ENCODE measurements around the gene FCN2. TPM values are rescaled to one million over a fixed set of nuclear protein-coding genes. Genes with fewer than 3 reads are reported as not detected.

Gene FCN2
- total RNA-seq, 2 experiments from 2014 or later = not detected

DNA sequence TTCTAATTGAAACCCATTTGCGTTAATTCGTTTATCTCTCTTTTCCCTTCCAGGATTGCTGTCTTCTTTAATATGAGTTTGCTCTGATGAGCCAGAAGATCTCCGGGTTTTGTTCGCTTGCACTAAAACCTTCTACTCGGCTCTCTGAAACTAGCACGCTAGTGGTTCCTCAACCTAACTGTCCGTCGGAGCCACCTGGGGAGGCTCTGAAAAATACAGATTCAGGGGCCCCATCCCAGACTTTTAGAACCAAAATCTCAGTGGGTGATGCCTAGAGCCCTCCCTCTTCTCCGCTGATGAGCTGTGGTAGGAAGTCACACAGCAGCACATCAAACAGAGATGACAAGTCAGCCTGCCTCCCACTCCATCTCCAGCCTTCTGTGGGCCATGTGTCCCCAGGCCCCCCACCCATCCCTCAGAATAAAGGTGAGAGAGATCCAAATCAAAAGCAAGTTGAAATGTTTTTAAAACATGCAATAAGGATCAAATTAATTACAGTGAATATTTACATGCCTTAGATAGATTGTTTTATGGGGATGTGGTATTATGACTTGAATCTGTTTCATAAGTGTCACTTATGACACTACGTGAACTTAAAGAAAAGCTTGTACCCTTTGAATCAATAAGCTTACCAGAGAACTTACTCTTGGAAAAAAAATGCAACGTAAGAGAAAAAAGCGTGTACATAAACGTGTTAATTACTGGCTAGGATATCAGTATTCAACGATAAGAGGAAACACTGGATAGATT lies 16.4 kb downstream of the FCN2 start:
- Mint-ChIP-seq H3K4me3 (no peak overlapping the region), H3K36me3 (peaks cover 5% of the 10 kb centered on the region), H3K9me3 (peaks cover 10% of the 10 kb centered on the region), H3K4me1 (no peaks in the 10 kb centered on the region), H3K27me3 (peaks cover 12% of the 10 kb centered on the region), H3K27ac (no peak overlapping the region)
- no peak for DNase-seq

DNA sequence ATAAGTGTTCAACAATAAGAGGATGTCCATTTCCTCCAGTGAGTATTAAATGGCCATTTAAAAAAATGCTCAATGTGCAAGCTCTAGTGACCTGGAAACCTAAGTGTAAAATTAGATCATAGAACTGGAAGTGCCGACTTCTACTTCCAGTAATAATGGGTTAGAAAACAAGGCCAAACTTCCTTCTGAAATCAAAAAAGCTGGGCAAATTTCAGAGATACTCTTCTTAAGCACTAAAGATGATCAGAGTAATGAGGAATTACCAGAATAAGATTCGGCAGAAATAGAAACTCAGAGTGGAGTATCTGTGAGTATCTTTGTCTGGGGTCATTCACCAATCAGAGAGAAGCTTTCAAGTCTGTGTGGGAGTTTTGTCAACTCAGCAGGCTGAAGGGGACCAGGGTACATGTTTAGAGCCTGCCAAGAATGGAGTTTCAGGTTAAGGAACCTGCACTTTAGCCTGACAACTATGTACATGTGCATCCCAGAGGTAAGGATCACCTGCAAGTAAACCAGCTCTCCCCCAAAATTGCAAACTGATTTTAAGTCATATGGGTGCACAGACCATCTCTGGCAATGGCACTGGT lies 17.1 kb downstream of the FCN2 start:
- Mint-ChIP-seq H3K36me3 (peaks cover 5% of the 10 kb centered on the region), H3K4me1 (no peaks in the 10 kb centered on the region), H3K27me3 (peaks cover 13% of the 10 kb centered on the region), H3K27ac (no peak overlapping the region), H3K9me3 (peaks cover 10% of the 10 kb centered on the region), H3K4me3 (no peak overlapping the region)
- no peak for DNase-seq

DNA sequence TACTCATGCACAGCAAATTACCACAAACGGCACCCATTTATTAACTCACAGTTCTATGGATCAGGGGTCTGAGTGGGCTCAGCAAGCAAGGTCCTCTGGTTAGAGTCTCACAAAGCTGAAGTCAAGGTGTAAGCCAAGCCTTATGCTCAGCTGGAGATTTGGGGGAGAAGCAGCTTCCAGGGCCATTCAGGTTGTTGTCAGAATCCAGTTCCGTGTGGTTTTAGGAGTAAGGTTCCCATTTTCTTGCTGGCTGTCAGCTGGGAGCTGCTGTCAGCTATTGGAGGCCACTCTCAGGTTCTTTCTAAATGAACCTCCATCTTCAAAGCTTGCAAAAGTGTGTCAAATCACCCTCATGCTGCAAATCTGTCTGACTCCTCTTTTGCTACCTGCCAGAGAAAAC lies 17.7 kb downstream of the FCN2 start:
- no peak overlapping the region for H3K27ac Mint-ChIP-seq
- no peak for DNase-seq
- H3K4me1 Mint-ChIP-seq = no peaks in the 10 kb centered on the region
- peaks cover 5% of the 10 kb centered on the region for H3K36me3 Mint-ChIP-seq
- H3K27me3 Mint-ChIP-seq = peaks cover 12% of the 10 kb centered on the region
- peaks cover 10% of the 10 kb centered on the region for H3K9me3 Mint-ChIP-seq
- no peak overlapping the region for H3K4me3 Mint-ChIP-seq

DNA sequence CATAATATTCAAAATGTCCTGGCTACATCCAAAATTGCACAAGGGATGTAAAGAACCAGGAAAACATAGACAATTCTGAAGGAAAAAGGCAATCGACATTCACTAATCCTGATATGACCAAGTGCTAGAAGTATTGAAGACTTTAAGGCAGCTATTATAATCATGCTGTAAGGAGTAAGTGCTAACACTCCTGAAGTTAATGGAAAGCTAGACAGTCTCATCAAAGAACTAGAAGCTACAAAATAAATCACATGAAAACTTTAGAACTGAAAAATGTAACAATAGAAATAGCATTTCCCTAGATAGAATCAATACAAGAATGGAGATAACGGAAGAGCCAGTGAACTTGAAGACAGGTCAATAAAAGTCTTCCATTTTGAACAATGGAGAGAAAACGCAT lies 18.6 kb downstream of the FCN2 start:
- H3K27ac Mint-ChIP-seq = no peak overlapping the region
- H3K27me3 Mint-ChIP-seq = peaks cover 12% of the 10 kb centered on the region
- no peak overlapping the region for H3K4me3 Mint-ChIP-seq
- no peak for DNase-seq
- H3K9me3 Mint-ChIP-seq = peaks cover 10% of the 10 kb centered on the region
- H3K4me1 Mint-ChIP-seq = no peaks in the 10 kb centered on the region
- peaks cover 5% of the 10 kb centered on the region for H3K36me3 Mint-ChIP-seq

DNA sequence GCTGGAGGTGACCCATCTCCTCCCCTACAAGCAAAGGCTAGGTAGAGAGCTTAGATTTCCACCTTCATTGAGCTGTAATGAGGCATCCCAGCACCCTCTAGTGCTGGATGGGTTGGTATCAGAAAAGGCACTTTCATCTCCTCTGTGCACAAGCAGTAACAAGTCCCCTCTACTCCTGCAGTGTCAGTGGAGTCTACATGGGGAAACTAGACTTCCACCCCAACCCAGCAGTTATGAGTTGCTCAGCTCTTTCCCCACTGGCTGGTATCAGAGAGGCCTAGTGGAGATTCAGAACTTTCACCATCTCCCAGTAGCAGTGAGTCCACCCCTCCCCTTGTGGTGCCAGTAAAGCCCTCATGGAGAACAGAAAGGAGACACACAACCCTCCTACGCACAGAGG lies 19.2 kb downstream of the FCN2 start:
- H3K27ac Mint-ChIP-seq = no peak overlapping the region
- H3K27me3 Mint-ChIP-seq = peaks cover 12% of the 10 kb centered on the region
- H3K9me3 Mint-ChIP-seq = peaks cover 10% of the 10 kb centered on the region
- DNase-seq = no peak
- H3K4me3 Mint-ChIP-seq = no peak overlapping the region
- H3K36me3 Mint-ChIP-seq = peaks cover 5% of the 10 kb centered on the region
- H3K4me1 Mint-ChIP-seq = no peaks in the 10 kb centered on the region

DNA sequence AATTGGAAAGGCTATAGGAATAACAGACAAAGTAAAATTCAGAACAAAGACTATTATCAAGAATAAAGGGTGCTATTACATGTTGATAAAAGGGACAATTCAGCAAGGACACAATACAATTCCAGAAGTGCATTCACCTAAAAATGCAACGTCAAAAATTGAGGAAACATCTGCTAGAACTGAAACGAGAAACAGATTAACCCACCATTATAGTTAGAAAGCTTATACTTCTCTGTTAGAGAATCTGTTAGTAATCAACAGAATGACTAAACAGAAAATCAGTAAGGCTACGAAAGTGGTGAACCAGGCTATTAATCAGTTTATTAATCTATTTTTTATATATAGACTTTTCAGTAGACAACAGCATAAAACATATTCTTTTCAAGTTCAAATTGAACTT lies 22.3 kb downstream of the FCN2 start:
- Mint-ChIP-seq H3K4me3 (no peak overlapping the region), H3K27me3 (peaks cover 12% of the 10 kb centered on the region), H3K27ac (no peak overlapping the region), H3K36me3 (peaks cover 5% of the 10 kb centered on the region), H3K9me3 (peaks cover 10% of the 10 kb centered on the region), H3K4me1 (no peaks in the 10 kb centered on the region)
- DNase-seq = no peak

DNA sequence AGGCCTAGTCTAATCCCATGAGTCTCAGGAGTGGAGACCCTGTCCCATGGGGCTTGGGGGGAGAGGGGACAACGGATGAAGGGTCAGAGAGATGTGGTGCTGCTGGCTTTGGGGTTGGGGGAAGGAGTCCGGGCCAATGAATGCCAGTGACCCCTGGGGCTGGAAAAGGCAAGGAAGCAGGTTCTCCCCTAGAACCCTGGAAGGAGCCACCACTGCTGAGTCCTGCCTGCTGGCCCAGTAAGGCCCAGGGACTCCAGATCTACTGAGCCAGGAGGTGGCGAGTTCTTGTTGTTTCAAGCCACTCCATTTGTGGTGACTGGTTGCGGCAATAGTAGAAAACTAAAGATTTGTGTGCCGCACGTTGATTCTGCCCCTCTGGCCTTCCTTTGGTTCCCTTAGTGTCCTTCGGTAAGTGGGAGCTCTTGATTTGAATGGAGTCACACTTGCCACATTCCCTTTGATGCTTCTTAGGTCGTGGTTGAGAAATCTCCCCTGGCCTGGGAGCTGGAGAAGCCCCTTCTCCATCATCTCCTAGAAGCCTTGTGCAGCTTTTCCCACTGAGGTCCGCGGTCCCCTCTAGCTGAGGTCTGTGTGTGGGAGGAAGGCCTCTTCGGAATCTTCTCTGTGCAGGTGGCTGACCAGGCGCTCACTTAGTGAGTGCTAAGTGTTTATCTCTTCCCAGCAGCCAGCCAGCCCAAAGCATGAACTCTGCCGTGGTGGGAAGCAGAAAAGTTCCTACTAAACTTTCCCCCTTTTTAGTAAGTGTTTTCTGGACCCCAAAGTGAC lies 28.1 kb downstream of the FCN2 start:
- Mint-ChIP-seq H3K27me3 (peaks cover 23% of the 10 kb centered on the region), H3K4me3 (no peak overlapping the region), H3K27ac (no peak overlapping the region), H3K36me3 (no peaks in the 10 kb centered on the region), H3K4me1 (no peaks in the 10 kb centered on the region), H3K9me3 (no peaks in the 10 kb centered on the region)
- no peak for DNase-seq

DNA sequence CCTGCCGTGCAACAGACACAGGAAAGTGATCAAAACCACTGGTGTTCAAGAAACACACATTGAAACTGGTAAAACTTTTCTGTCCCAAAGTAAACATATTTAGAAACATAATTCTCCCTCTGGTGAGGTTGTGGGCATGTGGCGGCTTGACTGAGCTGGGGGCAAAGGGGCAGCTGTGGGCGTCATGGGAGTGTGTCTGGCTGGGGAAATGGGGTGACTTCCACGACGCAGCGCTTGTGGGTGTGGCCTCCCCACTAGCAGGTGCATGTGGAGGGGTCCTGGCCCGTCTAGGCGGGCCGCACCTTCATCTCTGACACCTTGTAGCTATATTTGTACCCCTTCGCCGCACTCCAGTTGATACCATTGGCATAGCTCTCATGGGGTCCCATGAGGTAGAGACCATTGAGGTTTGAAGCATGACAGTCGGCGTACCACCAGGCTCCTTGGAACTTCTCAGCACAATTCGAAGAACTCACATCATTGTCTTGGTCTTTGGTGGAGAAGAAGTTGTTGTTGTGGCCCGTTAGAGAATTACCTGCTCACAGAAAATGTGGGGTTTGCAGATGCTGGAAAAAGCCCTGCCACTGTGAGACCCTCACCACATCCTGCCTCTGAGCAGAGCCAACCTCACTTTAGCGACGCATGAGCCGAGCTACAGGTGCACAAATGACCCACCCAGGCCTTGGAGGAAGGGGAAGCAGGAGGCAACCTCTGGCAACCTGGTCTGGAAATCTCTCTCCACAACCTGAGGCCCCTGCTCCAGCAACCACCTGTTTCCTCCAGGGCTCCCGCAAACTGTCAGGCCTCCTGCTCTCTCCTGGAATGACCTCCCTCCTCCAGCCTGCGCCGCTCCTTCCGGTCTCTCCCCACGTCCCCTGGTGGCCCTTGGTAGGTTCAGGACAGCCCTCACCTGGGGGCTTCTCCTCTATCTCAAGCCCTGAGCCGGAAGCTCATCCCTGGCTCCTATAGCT lies 29.2 kb downstream of the FCN2 start:
- peaks cover 26% of the 10 kb centered on the region for H3K27me3 Mint-ChIP-seq
- H3K36me3 Mint-ChIP-seq = no peaks in the 10 kb centered on the region
- DNase-seq = no peak
- no peak overlapping the region for H3K27ac Mint-ChIP-seq
- H3K4me3 Mint-ChIP-seq = no peak overlapping the region
- no peaks in the 10 kb centered on the region for H3K4me1 Mint-ChIP-seq
- no peaks in the 10 kb centered on the region for H3K9me3 Mint-ChIP-seq

DNA sequence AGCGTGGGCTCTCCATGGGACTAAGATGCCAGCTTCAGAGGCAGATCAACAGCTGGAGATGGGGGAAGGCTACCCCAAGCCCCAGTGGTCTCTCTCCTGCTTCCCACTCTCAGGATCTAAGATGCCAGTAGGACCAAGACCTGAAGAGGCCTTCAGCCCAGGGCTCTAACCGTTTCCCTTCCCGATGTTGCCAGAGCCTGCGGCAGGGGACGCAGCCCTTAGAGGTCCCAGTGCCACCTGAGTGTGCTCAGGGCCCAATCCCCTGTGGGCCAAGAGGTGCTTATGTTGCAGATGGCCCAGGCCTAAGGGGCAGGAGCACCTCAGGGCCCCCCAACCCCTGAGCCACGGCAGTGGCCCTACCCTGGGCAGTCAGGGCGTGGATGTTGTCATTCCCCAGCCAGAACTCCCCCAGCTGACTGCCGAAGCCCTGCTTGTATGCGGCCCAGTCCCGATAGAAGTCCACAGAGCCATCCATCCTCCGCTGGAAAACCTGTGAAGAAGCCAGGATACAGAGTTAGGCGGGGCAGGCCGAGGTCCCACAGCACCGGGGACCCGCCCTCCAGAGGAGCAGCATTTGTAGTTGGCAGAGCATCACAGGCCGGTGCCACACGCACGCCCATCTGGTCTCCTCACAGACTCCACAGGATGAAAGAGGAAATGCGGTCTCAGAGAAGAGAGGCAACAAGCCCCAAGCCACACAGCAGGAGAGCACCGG lies 31.7 kb downstream of the FCN2 start:
- Mint-ChIP-seq H3K4me1 (no peaks in the 10 kb centered on the region), H3K27ac (no peak overlapping the region), H3K4me3 (no peak overlapping the region), H3K27me3 (peaks cover 26% of the 10 kb centered on the region), H3K36me3 (no peaks in the 10 kb centered on the region), H3K9me3 (no peaks in the 10 kb centered on the region)
- no peak for DNase-seq

DNA sequence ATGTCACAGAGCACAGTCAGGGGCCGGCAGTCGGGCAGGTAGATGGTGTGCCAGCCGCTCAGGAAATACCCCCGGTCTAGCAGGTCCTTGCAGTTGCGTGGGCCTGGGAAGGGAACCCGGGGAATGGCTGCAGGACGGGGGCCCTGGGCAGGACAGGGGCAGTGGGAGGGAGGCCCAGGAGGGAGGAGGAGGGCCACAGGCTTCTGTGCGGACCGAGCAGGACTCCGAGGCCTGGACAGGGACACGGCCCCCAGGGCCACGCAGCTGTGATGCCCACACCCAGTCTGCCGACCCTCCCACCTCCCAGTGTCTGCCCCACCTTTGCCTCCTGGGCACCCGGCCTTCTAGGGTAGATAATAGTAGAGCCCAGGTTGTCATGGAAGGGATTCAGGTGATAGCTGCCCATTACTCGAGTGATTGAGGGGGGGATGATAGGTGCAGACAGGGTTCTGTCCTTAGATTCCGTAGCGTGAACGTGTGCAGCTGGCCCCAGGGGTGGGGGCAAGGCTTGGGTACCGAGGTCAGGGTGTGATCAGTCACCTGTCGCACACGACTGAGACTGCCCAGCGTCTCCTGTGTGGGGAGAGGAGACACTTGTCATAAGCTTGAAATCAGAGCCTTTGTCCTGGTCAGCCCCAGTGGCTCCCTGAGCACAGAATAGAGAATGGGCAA lies 32.6 kb downstream of the FCN2 start:
- H3K9me3 Mint-ChIP-seq = no peaks in the 10 kb centered on the region
- H3K36me3 Mint-ChIP-seq = no peaks in the 10 kb centered on the region
- no peak for DNase-seq
- no peak overlapping the region for H3K27ac Mint-ChIP-seq
- no peaks in the 10 kb centered on the region for H3K4me1 Mint-ChIP-seq
- H3K27me3 Mint-ChIP-seq = peaks cover 26% of the 10 kb centered on the region
- H3K4me3 Mint-ChIP-seq = no peak overlapping the region

DNA sequence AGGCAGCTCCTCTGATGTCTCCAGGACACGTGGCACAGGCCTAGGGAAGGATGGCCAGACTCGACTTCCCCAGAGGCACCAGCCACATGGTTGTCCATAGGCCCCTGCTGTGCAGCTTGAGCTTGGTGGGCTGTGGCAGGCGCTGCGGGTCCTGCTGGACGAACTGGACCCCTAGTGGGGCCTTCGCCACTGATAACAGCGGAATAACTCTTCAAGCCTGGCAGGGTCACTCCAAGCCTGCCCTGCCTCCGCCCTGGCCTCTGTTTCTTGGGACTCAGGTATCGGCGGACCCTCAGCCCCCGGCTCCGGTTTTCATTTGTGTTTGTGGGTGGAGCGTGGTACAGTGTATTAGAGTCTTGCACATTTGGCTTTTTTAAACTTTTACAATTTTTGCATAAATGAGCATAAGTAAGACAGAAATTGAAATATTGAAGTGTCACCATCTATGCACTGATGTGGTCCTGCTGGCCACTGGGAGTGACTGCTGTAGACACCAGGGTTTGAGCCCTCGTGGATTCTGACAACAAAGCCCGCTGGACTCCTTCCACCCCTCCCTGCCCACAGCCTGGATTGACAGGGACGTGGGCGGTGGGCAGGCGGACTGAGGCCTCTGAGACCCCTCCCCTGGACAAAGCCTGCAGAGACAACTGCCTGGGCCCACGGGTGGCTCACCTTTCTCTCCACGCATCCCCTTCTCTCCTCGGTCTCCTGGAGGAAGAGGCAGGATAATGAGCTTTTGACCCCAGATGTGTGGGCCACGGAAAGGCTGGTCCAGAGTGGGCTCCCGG lies 33.3 kb downstream of the FCN2 start:
- Mint-ChIP-seq H3K27ac (no peak overlapping the region), H3K36me3 (no peaks in the 10 kb centered on the region), H3K27me3 (peaks cover 25% of the 10 kb centered on the region), H3K4me3 (no peak overlapping the region), H3K9me3 (peaks cover 5% of the 10 kb centered on the region), H3K4me1 (no peaks in the 10 kb centered on the region)
- no peak for DNase-seq

DNA sequence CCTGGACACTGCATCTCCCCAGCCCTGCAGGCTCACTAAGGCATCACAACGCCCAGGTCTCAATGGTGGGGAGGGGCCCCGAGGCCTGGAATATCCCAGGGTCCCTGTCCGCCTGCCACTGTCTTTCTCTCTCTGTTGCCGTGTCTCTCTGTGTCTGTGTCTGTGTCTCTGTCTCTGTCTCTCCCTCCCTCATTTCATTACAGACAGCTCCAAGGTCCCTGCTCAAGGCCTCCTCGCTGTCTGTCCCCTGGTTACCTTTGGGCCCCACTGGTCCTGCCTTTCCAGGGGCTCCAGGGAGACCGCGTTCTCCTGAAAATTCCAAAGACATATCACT lies 33.9 kb downstream of the FCN2 start:
- no peak for DNase-seq
- peaks cover 19% of the 10 kb centered on the region for H3K27me3 Mint-ChIP-seq
- no peaks in the 10 kb centered on the region for H3K36me3 Mint-ChIP-seq
- no peak overlapping the region for H3K27ac Mint-ChIP-seq
- peaks cover 9% of the 10 kb centered on the region for H3K9me3 Mint-ChIP-seq
- no peak overlapping the region for H3K4me3 Mint-ChIP-seq
- H3K4me1 Mint-ChIP-seq = no peaks in the 10 kb centered on the region

All from activated naive CD8-positive, alpha-beta T cell treated with anti-CD3 and anti-CD28 coated beads for 36 hours (primary cell).